GM21515 (cell line): Measurements from ENCODE around the gene PPP1R3E.
"Not testable (repeated sequence)": the region's sequence is repeated elsewhere in the genome, so short reads cannot be mapped to it uniquely, and the experiment has no call there.

ENCODE experiments used
- ATAC-seq: cut with Tn5 transposase; IDR thresholded peaks from one replicate; pipeline ENCODE4 v1.9.1; 2021; ENCODE audit not compliant: unreplicated experiment

The PPP1R3E gene, protein sequence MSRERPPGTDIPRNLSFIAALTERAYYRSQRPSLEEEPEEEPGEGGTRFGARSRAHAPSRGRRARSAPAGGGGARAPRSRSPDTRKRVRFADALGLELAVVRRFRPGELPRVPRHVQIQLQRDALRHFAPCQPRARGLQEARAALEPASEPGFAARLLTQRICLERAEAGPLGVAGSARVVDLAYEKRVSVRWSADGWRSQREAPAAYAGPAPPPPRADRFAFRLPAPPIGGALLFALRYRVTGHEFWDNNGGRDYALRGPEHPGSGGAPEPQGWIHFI

DNA sequence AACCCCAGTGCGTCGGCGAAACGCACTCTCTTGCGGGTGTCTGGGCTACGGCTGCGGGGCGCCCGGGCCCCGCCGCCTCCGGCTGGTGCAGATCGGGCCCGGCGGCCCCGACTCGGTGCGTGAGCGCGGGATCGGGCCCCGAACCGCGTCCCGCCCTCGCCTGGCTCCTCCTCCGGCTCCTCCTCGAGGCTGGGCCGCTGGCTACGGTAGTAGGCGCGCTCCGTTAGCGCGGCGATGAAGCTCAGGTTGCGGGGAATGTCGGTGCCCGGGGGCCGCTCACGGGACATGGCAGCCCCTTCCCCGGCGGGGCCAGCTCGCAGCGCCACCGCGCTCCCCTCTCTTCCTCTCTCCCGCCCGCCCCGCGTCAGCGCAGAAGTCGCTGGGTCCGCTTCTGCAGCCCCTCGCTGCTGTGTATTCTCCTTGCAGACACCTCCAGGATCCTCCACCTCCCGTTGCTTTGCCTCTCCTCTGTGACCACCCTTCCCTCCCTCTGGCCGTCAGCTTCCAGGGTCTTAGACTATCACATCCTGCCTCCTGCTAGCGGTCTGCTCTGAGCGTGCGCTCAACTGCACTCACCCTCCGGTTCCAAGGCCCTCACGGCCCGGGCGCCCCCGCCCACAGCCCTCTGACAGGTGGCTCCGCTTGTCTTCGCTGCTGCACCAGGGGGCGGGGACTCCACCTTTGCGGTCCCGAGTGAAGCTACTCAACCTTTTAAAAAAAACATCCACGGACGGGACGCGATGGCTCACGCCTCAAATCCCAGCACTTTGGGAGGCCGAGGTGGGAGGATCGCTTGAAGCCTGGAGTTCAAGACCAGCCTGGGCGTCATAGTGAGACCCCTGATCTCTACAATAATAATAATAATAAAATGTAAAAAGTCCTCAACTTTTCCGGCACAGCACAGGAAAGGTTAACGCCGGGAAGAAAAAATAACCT, at the start of gene PPP1R3E:
Gene PPP1R3E, minus strand, starts transcription at position 570 of the 936 bp plus-strand sequence. Its CDS starts 283 bp downstream, at position 287.
- peak; percentile 41 for ATAC-seq

DNA sequence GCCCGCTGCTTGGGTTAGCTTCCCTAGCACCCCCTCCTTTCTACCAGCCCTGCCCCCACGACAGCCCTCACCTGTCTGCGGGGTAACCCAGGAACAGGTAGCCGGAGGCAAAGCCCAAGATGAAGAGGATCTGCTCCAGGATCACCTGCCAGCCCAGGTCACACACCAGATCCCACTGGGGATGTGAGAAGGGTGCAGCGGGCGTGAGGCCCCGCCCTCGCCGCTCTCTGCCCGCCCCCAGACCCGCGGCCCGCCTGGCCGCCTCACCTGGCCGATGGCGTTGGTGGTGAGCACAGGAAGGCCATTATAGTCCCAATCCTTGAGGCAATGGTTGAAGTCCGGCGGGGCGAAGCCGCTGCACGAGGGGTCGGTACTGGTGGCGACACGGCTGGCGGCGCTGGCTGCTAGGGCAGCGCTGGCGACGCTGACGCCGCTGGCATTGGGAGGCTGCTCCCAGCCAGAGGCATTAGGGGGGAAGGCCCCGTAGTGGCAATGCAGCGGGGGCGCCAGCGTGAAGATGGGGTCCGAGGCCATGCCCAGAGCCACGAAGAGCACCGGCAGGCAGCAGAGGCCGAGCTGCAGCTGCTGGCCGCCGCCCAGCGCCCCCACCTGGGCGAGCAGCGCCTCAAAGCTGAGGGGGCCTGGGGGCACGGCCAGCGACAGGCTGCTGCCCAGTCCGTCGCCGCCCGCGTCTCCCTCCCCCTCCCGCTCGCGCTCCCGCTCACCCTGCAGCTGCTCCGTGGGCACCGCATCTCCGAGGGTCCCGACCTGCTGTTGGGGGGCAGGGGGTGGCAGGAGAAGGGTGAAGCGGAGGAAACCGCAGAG, 49.2 kb upstream of the PPP1R3E start:
- no peak for ATAC-seq

DNA sequence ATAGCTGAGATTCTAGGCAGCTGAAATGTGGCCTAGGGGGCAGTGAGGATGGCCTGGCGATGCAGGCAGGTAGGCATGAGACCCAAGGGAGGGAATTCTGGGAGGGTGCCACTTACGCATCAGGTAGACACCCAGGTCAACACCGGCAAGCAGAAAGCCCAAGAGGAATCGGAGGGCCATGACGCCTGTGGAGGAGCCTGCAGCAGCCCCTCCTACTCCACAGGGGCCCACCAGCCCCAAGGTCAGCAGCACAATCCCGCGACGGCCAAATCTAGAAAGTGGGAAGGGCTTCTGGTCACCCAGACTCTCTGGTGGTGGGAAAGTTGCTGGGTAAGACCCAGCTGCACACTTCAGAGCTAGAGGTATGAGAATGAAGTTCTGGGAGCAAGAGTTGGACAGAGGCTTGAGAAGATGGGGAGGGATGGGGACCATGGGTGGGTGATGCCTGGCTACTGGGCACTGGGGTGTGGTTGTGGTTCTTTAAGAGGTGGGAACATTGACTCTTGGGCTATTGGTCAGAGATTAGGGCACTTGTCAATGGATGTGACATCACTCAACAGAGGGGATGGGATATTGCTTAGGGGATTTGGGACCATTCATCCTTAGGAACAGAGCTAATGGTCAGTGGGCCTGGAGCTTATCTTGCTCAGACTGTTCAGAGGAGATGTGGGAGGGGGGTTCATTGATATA, 46.6 kb upstream of the PPP1R3E start:
- no peak for ATAC-seq

DNA sequence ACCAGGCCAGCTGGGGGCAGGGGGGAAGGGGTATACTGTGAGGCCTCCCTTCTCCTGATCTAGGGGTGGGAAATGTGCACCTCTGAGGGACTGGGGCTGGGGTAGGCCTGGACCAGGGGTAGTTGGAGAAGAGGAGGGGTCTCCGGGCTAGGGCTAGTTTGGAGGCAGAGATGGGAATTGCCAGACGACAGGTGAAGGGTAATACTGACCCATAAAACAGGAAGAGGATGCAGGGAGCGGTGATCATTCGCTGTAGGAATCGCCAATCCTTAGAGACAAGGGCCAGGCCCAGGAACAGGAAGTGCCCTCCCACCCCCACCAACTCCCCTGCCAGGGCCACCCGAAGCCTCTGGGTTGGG, 45.6 kb upstream of the PPP1R3E start:
- ATAC-seq = no peak

DNA sequence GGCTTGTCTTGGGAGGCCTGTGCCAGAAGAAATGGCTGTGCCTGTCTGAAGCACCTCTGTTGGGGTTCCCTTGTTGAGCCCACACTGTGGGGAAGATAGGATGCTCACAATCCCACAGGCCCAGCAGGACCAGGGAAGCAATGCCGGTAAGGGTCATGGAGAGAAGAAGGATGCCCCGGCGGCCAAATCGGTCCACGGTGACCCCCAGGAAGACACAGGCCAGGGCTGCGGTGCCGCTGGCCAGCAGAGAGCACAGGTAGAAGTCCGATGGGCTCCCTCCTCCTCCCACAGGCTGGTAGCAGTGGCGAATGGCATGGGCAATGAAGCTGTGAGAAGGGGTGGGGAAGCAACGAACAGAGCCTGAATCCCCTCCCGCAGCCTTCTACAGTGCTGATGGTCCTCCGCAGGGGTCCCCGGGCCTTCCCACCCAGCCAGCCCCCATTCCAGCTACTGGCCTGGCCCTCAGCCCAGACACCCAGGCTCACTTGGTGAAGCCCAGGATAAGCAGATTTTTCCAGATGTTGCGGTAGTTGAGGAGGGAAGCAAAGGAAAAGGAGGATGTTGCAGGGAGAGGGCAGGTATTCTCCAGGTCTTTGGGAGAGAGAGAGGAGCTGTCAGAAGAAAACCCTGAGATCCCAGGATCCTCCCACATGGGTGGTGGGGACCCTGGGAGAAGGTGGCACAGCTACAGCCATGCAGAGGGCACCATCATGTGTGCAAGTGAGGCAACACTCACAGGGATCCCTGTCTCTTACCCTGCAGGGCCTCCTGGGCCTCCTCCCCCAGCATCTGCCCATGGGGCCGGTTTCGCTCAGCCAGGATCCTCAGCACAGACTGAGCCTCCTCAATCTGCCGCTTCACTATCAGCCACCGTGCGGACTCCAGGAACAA, 45.0 kb upstream of the PPP1R3E start:
- ATAC-seq = no peak

DNA sequence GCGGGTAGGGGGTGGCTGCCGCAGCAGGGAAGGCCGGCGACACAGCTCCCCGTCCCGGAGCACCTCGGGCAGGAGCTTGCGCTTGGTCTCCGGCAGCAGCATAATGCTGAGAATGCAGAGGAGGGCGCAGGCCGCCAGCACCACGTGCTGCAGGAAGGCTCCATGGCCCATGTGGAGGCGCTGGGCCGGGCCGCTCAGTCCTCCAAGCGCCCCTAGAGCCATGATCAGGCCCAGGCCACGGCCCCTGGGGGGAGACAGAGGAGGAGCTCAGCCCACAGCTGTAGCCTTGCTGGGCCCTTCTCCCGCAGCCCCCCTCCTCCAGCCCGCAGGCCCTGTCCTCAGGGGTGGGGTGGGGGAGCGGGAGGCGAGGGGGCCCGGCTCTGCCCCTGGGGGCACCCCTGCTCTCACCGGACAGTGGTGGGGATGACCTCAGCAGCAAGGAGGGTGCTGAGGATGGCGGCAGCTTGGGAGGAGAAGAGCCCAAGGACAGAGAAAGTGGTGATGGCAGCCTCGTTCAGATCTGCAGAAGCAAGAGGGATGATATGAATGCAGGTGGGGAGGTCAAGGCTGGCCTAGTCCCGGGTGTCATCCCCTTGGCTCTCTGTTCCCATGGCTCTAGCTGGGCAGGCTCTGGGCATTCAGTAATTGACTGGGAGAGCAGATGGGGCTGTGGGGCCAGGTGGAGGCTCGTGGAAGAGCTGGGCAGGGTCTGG, 44.2 kb upstream of the PPP1R3E start:
- ATAC-seq = no peak

DNA sequence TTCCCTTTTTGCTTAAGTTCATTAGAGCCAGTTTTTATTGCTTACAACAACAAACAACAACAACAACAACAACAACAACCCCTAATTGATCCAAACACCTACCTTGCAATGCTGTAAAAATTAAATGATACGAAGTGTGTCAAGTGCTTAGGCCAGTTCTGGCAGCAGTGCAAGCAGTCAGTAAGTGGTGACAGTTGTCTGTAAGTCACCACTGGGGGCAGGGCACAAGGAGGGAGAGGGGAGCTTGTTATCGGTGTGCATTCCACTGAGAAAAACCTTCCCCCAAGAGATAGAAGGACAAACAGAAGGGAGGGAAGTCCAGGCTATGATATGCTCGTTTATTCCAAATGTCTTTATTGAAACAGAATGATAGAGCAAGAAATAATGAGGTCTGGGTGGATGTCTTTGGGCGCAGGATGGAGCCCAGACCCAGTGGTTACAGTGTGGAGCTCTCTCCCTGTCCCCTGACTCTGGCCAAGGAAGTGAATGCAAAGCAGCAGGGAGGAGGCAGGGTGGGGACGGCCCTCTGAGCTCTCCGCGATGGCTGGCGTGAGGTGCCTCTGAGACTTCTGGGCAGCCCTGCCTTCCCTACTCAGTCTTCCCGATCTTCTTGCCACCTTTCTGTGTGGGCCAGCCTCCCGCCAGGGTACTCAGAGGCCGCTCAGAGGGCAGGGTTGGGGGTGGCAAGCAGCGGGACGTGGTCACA, 43.5 kb upstream of the PPP1R3E start:
- no peak for ATAC-seq

DNA sequence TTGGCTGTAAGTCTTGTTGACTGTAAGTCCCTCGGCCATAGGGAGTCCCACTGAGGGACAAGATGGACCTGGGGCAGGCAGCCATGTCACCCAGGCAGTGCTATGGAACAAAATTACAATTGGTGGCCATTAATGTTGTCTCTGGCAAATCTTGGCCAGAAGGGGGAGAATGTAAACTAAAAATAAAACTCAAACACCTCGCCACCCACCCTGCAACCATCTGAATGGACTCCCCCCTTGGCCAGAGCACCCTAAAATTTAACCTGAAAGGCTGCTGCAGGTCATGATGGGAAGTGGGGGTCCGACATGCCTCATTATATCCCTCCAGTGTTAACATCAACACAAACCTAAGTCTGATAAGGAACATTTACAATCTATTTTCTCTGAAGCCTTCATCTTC, 41.8 kb upstream of the PPP1R3E start:
- no peak for ATAC-seq

DNA sequence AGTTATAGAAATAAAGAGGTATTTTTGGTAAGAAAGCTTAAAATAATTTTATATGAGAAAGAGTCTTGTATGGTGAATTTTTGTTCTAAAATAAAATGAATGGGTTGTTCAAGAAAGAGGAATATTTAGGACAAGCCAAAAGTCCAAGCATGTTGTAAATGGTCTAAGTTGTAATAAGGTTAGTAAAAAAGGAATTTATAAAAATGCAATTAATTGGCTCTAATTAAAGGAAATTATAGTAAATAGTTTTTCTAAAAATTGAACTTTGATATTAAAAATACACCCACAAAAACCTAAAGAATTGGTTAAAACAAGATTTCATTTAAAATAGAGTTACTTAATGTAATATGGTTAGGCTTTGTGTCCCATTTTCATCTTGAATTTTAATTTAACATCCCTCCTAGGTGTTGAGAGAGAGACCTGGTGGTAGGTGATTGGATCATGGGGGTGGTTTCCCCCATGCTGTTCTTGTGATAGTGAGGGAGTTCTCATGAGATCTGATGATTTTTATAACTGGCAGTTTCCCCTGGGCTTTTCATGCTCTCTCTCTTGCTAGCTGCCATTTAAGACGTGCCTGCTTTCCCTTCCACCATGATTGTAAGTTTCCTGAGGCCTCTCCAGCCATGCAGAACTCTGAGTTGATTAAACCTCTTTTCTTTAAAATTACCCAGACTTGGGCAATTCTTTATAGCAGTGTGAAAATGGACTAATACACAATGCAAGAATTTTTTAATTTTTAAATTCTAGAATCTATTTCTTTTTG, 37.0 kb upstream of the PPP1R3E start:
- no peak for ATAC-seq

DNA sequence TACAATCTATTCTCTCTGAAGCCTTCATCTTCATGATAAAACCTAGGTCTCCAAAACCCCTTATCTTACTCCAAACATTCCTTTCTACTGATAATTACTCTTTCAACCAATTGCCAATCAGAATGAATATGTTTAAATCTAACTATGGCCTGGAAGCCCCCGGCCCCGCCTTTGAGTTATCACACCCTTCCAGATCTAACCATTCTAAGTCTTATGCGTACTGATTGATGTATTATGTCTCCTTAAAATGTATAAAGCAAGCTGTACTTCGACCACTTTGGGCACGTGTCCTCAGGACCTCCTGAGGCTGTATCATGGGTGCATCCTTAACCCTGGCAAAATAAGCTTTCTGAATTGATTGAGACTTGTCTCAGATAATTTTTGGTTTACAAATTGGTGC, 33.0 kb upstream of the PPP1R3E start:
- ATAC-seq = no peak

DNA sequence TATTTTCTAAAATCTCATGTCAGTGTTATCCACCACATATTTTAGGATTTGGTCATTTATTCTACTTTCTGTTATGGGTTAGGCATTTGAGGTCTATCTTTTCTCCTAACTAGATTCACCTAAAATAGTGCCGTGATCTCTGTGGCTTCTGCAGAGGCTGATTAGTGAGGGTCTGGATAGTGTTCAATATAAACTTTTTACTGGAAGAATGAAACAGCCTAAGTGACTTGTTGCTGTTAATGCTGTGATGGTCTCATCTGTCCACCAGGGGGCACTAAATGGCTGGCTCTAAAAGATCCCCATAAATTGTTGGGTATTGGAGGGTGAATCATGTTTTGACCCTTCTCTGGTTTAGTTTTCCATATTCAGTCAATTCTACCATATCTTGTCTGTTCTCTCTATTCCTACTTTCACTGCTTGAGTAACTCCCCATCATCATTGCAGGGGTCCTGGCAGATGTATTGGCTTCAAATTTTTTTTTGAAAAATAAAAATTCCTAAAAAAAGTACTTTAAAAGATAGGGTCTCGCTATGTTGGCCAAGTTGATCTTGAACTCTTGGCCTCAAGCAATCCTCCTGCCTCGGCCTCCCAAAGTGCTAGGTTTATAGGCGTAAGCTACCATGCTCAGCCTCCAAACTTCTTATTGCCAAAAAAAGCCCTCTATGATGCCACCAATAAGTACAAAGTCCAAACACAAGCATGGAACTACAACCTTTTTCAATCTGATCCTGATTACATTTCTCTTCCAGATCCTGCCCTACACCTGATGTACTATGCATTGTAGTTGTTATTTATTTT, 25.5 kb upstream of the PPP1R3E start:
- ATAC-seq = no peak

DNA sequence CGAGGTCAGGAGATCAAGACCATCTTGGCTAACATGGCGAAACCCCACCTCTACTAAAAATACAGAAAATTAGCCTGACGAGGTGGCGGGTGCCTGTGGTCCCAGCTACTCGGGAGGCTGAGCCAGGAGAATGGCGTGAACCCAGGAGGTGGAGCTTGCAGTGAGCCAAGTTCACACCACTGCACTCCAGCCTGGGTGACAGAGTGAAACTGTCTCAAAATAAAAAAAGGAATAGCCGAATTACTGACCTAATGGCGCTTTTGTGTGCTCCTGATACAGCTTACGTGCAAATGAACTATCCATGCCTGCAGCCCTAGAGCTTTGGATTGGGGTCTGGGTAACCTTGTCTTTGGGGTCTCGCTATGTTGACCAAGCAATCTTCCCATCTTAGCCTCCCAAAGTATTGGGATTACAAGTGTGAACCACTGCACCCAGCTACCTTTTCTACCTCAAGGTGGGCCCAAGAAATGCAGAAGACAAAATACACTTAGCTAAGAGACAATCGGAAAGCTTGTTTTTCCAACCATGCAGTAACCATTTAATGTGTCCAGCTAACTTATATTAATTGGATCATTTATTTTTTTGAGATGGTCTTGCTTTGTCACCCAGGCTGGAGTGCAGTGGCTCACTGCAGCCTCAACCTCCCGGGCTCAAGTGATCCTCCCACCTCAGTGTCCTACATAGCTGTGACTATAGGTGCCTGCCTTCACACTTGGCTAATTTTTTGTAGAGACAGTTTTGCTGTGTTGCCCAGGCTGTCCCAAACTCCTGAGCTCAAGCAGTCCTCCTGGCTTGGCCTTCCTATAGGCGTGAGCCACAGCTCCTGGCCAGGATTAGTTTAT, 24.1 kb upstream of the PPP1R3E start:
- no peak for ATAC-seq

DNA sequence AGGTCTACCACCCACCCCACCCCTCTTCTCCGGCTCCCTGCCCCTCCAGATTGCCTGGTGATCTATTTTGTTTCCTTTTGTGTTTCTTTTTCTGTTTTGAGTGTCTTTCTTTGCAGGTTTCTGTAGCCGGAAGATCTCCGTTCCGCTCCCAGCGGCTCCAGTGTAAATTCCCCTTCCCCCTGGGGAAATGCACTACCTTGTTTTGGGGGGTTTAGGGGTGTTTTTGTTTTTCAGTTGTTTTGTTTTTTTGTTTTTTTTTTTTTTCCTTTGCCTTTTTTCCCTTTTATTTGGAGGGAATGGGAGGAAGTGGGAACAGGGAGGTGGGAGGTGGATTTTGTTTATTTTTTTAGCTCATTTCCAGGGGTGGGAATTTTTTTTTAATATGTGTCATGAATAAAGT, 23.1 kb upstream of the PPP1R3E start:
- not testable (repeated sequence) for ATAC-seq

DNA sequence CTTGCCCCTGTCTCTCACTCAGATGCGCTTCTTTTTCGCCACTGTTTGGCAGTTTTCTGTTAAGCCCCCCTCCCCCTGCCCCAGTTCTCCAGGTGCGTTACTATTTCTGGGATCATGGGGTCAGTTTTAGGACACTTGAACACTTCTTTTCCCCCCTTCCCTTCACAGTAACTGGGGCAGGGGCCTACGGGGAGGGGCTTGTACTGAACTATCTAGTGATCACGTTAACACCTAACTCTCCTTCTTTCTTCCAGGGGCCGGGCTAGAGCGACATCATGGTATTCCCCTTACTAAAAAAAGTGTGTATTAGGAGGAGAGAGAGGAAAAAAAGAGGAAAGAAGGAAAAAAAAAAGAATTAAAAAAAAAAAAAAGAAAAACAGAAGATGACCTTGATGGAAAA, 22.3 kb upstream of the PPP1R3E start:
- ATAC-seq = no peak

DNA sequence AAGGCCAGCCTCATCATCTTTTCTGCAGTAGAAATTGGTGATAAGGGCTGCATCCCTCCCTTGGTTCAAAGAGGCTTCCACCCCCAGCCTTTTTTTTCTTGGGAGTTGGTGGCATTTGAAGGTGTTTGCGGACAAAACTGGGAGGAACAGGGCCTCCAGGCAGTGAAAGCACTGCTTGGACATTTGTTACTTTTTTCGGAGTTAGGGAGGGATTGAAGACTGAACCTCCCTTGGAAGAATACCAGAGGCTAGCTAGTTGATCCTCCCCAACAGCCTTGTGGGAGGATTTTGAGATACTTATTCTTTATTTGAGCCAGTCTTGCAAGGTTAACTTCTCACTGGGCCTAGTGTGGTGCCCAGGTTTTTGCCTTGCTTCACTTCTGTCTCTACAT, 21.8 kb upstream of the PPP1R3E start:
- no peak for ATAC-seq

DNA sequence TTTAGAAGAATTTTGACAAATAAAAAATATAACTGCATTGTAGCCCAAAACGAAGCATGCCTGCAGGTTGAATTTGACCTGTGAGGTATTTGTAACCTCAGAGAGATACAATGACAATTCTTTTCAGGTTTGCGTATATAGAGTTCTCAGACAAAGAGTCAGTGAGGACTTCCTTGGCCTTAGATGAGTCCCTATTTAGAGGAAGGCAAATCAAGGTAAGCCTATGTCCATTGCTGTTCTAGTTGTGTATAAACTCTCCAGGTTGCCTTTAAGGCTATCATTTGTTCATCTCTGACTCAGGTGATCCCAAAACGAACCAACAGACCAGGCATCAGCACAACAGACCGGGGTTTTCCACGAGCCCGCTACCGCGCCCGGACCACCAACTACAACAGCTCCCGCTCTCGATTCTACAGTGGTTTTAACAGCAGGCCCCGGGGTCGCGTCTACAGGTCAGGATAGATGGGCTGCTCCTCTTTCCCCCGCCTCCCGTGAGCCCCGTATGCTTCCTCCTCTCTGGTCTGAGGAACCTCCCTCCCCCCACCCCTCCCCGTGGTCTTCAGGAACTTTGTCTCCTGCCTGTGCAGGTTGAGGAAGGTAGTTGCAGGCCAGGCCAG, 21.3 kb upstream of the PPP1R3E start:
- no peak for ATAC-seq
